Peyer's patch (tissue), 4 donors: ENCODE results near the gene EVC.

Source experiments
- POLR2A ChIP-seq, 2 donors: fragments of 450-650 bp; IDR thresholded peaks; one replicate each; pipeline ENCODE4 v1.5.1; 2017; ENCODE audit warnings: antibody characterized with exemption in 2 of 2, mild to moderate bottlenecking in 2 of 2, moderate library complexity in 2 of 2
- TF ChIP-seq, protein P1 (sequence below), 6 experiments: fragments of 450-650 bp in 4 of 6; fragments of 200-600 bp in 2 of 6; sonication (generic) in 1 of 6; IDR thresholded peaks; one replicate each; pipeline ENCODE4 v1.5.1; 2017 to 2019; ENCODE audit warnings: antibody characterized with exemption in 6 of 6, mild to moderate bottlenecking in 3 of 6, moderate library complexity in 1 of 6

GRCh38 chr4:5705647-5706320 lies 5.2 kb upstream of the EVC start:
- TF ChIP-seq, protein P1, sequence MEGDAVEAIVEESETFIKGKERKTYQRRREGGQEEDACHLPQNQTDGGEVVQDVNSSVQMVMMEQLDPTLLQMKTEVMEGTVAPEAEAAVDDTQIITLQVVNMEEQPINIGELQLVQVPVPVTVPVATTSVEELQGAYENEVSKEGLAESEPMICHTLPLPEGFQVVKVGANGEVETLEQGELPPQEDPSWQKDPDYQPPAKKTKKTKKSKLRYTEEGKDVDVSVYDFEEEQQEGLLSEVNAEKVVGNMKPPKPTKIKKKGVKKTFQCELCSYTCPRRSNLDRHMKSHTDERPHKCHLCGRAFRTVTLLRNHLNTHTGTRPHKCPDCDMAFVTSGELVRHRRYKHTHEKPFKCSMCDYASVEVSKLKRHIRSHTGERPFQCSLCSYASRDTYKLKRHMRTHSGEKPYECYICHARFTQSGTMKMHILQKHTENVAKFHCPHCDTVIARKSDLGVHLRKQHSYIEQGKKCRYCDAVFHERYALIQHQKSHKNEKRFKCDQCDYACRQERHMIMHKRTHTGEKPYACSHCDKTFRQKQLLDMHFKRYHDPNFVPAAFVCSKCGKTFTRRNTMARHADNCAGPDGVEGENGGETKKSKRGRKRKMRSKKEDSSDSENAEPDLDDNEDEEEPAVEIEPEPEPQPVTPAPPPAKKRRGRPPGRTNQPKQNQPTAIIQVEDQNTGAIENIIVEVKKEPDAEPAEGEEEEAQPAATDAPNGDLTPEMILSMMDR (IDR thresholded peaks at IDR 0.05) = no peak
- no peak for TF ChIP-seq POLR2A (IDR thresholded peaks at IDR 0.05)
